Measurements from ENCODE around the gene GIPR. TPM values are rescaled to one million over a fixed set of nuclear protein-coding genes. Genes with fewer than 3 reads are reported as not detected.
A peak's percentile ranks its signal among the peaks of the same experiment; 100 is the strongest.

GIPR gene
- total and polyA plus RNA-seq, 9 donors: 0.02 to 1.6 (median 0.32) TPM; not detected in 3

DNA sequence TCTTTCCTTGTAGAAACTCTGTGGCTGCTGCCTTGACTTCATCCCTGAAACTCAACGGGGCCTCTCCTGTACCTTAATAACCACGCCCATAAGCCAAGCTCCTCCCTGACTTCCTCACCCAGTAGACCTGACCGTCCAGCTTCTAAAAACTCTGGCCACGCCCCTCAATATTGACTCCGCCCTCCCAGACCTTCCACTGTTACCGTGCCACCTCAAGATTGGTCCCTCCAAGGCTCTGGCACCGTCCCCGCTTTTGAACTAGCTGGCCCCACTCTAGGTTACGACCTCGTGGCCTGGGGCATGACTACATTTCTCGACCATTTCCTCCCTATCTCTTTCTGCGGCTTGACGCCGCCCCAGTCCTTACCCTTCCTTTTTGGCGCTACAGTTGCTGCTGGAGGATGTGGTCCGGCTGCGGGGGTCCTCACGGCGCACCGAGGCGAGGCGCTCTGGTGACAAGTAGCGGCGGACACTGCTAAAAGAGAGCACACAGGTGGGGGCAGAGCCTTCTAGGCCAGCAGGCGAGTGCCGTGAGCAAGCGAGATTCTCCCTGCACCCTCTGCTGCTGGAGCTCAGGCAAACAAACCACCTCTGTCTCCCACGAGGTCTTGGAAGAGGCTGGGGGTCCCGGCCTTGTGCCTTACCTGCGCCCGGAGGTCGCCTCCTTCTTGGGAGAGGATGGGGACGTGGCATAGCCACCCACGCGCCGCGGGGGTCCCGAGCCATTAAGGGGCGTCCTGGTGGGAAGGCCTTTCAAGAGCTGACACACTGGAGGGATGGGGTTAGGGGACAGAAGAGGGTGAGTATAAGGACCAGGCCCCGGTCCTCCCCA is 26.5 kb upstream of the GIPR start:
- Histone ChIP-seq H3K36me3 (no peaks in the 10 kb centered on the region), H3K27ac (peak overlapping the region in 1 of 2 donors; percentile 11), H3K9me3 (no peaks in the 10 kb centered on the region), H3K4me1 (ENCODE audit: insufficient read depth) (peaks cover 4% of the 10 kb centered on the region), H3K4me3 (peak overlapping the region; percentile 24), H3K27me3 (peaks cover 3% of the 10 kb centered on the region)
- peak; percentile 30 to 79 (median 63) for DNase-seq
- intact Hi-C loops (cut with DNase I): loop anchor here in 3 of 4 donors (2.0 to 10.0 kb wide), 3 partner anchors 119 to 207 kb away; no protein-coding TSS in a partner anchor
- 5 to 8% (median 7%) methylated on average over 39 to 40 of the region's 40 CpGs for WGBS, 3 donors
- TF ChIP-seq, protein P1, sequence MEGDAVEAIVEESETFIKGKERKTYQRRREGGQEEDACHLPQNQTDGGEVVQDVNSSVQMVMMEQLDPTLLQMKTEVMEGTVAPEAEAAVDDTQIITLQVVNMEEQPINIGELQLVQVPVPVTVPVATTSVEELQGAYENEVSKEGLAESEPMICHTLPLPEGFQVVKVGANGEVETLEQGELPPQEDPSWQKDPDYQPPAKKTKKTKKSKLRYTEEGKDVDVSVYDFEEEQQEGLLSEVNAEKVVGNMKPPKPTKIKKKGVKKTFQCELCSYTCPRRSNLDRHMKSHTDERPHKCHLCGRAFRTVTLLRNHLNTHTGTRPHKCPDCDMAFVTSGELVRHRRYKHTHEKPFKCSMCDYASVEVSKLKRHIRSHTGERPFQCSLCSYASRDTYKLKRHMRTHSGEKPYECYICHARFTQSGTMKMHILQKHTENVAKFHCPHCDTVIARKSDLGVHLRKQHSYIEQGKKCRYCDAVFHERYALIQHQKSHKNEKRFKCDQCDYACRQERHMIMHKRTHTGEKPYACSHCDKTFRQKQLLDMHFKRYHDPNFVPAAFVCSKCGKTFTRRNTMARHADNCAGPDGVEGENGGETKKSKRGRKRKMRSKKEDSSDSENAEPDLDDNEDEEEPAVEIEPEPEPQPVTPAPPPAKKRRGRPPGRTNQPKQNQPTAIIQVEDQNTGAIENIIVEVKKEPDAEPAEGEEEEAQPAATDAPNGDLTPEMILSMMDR (IDR thresholded peaks at IDR 0.05): no peak
- TF ChIP-seq EP300 (IDR thresholded peaks at IDR 0.05): no peak
- no peak for TF ChIP-seq POLR2A (IDR thresholded peaks at IDR 0.05)

DNA sequence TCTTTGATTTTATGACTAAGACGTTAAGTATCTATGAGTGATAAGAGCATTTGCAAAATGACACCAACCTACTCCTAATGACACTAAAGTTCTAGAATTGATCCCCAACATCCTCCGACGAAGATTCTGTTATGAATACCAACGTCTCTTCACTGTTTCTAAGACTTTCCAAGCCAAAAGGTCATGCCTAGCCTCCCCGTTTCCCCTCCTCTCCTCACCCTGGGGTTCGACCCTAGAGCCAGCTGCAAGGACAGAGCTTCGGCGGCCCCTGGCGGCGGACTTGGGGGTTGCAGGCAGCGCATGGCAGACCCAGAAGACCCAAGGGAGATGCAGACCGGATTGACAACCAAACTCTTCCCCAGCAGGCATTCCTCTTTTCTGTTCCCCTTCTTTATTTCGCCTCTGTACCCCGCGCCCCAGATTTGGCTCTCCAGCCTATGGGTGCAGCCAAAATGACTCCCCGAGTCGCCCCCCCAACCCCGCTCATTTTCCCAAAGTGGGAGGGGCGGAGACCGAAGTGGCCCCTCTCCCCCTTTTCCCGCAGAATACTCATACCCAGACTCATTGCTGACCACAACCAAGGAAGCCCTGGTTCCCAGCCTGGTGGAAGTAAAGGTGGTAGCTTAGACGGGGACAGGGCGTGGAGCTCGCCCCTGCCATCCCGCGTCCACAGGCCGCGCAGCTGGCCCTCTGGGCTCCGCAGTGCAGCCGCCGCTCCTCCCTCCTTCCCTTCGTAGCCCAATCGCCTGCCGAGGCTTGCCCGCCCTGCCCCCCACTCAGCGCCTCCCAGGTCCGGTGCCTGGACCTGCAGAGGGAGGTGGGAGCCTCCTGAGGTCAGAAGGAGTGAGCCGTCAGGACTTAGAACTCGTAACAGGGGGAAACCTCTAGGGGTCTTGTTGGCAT is 24.7 kb upstream of the GIPR start:
- DNase-seq: peak; percentile 65 to 89 (median 79)
- H3K27me3 ChIP-seq: peaks cover 3% of the 10 kb centered on the region
- no peak for TF ChIP-seq POLR2A (IDR thresholded peaks at IDR 0.05)
- TF ChIP-seq EP300 (IDR thresholded peaks at IDR 0.05): no peak
- TF ChIP-seq, protein P1 (IDR thresholded peaks at IDR 0.05): peak; percentile 84 to 94 (median 89)
- no peaks in the 10 kb centered on the region for H3K9me3 ChIP-seq
- intact Hi-C loops (cut with DNase I): loop anchor here in 3 of 4 donors (2.0 to 10.0 kb wide), 3 partner anchors 120 to 208 kb away; no protein-coding TSS in a partner anchor
- peaks cover 4% of the 10 kb centered on the region for H3K4me1 ChIP-seq (ENCODE audit: insufficient read depth)
- H3K27ac ChIP-seq: no peak overlapping the region
- H3K4me3 ChIP-seq: no peak overlapping the region
- H3K36me3 ChIP-seq: no peaks in the 10 kb centered on the region
- WGBS, 3 donors: 7 to 13% (median 9%) methylated on average over 38 to 39 of the region's 39 CpGs

DNA sequence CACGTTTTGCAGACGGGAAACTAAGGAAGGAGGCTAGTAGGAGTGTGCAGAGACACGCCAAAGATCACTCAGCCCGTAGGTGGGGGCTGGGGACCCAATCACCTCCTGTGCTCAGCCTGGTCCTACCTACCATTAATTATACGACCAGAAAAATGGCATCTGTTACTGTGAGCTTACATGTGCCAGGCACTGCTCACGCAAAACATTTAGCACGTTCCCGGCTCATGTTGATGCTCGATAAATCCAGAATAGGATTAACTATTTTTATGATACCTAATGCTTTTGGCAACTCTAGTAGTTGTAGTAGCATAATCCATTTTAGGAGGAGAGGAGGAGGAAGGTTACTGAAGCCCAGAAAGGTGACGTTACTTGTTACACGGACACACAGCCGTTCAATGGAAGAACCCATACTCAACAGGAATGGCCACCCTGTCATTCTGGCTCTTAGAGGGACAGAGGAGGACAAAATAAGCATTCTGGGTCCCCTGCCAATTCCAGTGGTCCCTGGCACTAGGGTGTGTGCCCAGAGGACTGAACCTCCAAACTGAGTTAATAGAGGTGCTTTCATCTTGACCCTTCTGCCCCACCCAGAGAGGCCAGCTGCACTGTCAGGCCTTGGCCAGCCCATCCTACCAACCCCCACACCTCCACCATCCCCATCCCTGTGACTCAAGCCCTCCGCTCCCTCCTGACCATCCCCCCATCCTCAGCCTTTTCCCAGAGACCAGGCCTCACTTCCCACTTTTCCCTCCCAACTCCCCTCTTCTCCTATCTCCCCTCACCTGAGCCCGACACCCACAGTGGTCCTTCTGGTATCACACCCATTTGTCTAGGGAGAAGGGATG is 23.9 kb upstream of the GIPR start:
- H3K9me3 ChIP-seq: no peaks in the 10 kb centered on the region

More for the DNA sequence above, 23.9 kb upstream of the GIPR start:
- Histone ChIP-seq H3K36me3 (no peaks in the 10 kb centered on the region), H3K27ac (no peak overlapping the region), H3K4me3 (no peak overlapping the region), H3K27me3 (peaks cover 3% of the 10 kb centered on the region), H3K4me1 (ENCODE audit: insufficient read depth) (peaks cover 4% of the 10 kb centered on the region)
- 40 to 42% (median 40%) methylated on average over 14 of the region's 14 CpGs for WGBS, 3 donors
- intact Hi-C loops (cut with DNase I): loop anchor here in 3 of 4 donors (2.0 to 10.0 kb wide), 3 partner anchors 121 to 209 kb away; no protein-coding TSS in a partner anchor
- TF ChIP-seq POLR2A (IDR thresholded peaks at IDR 0.05) (no peak), EP300 (IDR thresholded peaks at IDR 0.05) (no peak)
- TF ChIP-seq, protein P1 (IDR thresholded peaks at IDR 0.05): no peak
- no peak for DNase-seq

Measured in ovary (tissue), 9 donors.